Measurements from ENCODE around the gene SENP1.

- TF ChIP-seq CTCF (IDR thresholded peaks at IDR 0.05): no peak
- TF ChIP-seq POLR2A (IDR thresholded peaks at IDR 0.05): no peak
Observed at GRCh38 chr12:47995981-47996401, 109.9 kb downstream of the SENP1 start.

Measured in ovary (tissue), 3 donors.